Fibroblast of skin of scalp (primary cell): ENCODE data around the gene MAP6. TPM values are rescaled to one million over a fixed set of nuclear protein-coding genes. Genes with fewer than 3 reads are reported as not detected.
"Not testable (repeated sequence)": the region's sequence is repeated elsewhere in the genome, so short reads cannot be mapped to it uniquely, and the experiment has no call there.

ENCODE experiments used
- DNase-seq: peaks from one replicate; pipeline ENCODE4 v3.0.0-alpha.2; 2013
- polyA plus RNA-seq, 2 experiments: library from polyadenylated mRNA; unstranded; fragments of 120-200 nt; gene quantifications; one replicate each; pipeline ENCODE4 v1.2.1, GENCODE V29; 2013; ENCODE audit not compliant: insufficient read length in 2 of 2

MAP6 gene
- 1.8 TPM for polyA plus RNA-seq (2013, experiment 1 of 2; ENCODE audit: insufficient read length)
- polyA plus RNA-seq (2013, experiment 2 of 2; ENCODE audit: insufficient read length), result 2.9 TPM

GRCh38 chr11:75668451-75669297 lies at the start of gene MAP6:
MAP6 (minus strand) TSS chr11:75669038; CDS start chr11:75668369, 669 bp downstream.
- peak; percentile 17 for DNase-seq

DNA sequence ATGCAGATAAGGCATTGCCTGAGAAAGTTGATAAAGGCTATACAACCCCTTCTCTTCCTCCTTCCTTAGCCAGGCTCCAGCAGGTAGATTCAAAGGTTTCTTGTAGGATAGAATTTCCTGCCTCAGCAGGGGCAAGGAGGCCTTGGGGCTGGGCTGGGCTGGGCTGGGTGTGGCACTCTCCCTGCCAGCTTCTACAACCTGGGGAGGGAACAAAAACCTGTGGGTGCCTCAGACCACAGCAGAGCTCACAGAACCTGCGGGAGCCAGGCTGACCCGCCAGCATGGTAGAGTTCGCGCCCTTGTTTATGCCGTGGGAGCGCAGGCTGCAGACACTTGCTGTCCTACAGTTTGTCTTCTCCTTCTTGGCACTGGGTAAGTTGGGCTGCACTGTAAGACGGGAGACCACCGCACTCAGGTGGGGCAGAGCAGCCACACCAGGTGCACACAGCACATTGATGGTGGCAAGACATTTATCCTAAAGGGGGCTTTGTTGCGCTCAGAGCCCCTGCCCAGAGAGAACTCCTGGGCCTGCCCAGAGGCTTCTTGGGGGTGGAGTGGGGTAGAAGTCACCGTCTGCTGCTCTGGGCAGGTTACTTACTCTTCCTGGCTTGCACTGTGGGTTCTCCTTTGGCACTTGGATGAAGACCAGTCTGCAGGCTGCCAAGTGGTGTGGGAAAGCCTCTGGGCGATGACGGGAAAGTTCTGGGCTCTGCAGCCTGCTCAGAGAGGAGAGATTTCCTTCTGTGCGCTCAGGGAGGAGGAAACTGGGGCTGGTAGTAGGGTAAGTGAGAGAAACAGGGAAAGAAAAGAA lies 49.0 kb upstream of the MAP6 start, which contains the start of gene MOGAT2:
Gene MOGAT2 (plus strand): TSS at position 231 of the 811 bp plus-strand sequence. CDS start 51 bp downstream, at position 282.
- no peak for DNase-seq

GRCh38 chr11:75716659-75717058 lies 47.8 kb upstream of the MAP6 start:
- DNase-seq, result no peak

- no peak for DNase-seq
These were observed 46.9 kb upstream of the MAP6 start for GRCh38 chr11:75715688-75716087.

GRCh38 chr11:75714211-75714610 lies 45.4 kb upstream of the MAP6 start:
- no peak for DNase-seq

- peak; percentile 68 for DNase-seq
These were observed 37.5 kb upstream of the MAP6 start for GRCh38 chr11:75706260-75706729.

DNA sequence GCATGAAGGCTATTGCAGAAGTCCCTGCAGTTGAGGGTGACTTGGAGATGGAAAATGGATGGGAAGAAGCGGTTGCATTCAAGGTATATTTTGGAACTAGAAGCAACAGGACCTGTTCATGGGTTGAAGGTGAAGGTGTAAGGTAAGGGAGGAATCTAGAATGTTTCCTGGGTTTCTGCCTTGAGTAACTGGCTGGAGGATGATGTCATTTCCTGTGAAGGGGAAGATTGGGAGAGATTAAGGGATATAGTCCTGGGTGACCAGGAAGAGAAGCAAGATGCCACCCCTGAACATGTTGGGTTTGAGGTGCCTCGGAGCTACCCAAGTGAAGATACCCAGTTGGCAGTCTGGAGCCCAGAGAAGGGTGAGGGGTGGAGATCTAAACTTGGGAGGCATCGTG lies 36.7 kb upstream of the MAP6 start:
- DNase-seq, result no peak

- DNase-seq, result no peak
These were observed 34.9 kb upstream of the MAP6 start for GRCh38 chr11:75703695-75704237.

GRCh38 chr11:75700940-75701339 lies 32.1 kb upstream of the MAP6 start:
- no peak for DNase-seq

DNA sequence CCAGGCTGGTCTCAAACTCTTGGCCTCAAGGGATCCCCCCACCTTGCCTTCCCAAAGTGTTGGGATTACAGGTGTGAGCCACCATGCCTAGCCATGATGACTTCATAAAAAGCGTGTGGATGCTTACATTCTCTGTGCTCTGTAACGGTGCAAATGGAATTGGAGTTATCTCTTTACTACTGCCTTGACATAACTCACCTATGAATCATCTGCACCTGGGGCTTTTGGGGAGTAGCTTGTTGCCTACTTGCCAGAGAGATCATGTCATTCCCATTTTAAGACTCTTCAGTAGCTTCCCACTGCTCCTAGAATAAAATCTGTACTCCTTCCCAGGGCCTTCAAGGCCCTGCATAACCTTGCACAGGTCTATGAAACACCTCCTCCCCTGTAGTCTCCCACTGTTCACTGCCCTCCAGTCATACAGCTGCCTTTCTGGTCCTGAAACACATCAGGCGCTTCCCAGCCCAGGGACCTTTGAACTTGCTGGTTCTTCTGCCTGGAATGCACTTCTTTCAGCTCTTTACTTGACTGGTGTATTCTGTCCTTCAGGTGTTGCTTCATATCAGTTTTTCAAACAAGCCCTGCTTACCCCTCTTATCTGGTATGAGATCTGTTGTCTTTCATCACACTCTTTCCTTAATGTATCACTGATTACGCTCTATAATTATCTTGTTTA lies 29.2 kb upstream of the MAP6 start:
- no peak for DNase-seq

- DNase-seq, result no peak
These were observed 23.0 kb upstream of the MAP6 start for GRCh38 chr11:75691804-75692203.

GRCh38 chr11:75689863-75690609 lies 21.2 kb upstream of the MAP6 start:
- peak; percentile 5 for DNase-seq

GRCh38 chr11:75683856-75684255 lies 15.0 kb upstream of the MAP6 start:
- DNase-seq, result not testable (repeated sequence)

DNA sequence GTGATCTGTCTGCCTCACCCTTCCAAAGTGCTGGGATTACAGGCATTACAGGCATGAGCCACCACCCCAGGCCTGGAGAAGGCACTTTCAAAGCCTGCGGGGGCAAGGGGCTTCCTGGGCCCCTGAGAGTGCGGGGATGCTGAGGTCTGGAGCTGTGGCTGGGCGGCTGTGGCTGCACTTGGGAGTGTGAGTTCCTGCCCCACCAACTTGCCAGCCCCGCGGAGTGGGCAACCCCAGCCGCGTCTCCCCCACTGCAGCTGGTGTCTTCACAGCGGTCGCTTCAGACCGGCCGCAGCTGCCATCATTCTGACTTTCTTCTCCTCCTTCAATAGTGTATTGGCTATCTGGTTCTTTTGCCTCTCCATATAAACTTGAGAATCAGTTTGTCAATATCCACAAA lies 10.7 kb upstream of the MAP6 start:
- no peak for DNase-seq

DNA sequence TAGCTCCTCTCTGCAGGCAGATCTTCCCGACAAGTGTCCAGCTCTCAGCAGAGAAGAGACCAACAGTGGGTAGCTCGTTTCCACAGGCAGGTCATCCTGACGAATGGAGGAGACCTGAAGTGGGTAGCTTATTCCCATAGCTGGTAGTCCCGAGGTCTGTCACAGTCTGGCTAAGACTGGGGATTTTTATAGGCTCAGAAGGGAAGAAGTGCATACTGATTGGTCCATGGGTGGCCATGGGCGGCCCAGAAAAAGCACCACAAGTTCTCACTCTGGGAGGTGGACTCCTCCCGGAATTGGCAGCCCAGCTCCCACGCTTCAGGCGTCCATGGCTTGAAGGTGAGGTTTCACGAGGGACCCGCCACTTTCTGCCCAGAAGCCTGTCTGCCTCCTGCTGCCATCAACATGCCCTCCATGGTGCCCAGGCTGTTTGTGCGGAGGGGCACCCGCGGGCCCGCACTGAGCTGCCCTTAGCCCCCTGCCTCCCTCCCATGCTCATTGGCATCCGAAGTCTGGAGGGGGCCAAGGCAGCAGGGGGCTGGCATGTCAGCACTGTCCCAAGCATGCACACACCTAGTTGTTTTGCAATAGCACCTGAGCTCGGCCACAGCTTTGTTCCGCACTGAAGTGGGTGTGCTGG lies 9.9 kb upstream of the MAP6 start:
- no peak for DNase-seq

GRCh38 chr11:75677909-75678308 lies 9.1 kb upstream of the MAP6 start:
- no peak for DNase-seq

DNA sequence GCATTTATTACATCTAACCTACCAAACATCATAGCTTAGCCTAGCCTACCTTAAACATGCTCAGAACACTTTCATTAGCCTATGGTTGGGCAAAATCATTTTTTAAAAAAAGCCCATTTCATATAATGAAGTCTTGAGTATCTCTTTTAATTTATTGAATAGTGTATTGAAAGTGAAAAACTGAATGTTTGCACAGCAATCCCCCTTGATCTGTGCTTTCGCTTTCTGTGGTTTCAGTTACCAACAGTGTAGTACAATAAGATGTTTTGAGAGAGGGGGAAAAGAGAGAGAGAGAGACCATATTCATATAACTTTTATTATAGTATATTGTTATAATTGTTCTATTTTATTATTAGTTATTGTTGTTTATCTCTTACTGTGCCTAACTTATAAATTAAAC lies 8.4 kb upstream of the MAP6 start:
- DNase-seq, result no peak

GRCh38 chr11:75673977-75674582 lies 5.2 kb upstream of the MAP6 start:
- DNase-seq, result peak; percentile 56

- DNase-seq, result peak; percentile 55
These were observed 897 bp downstream of the MAP6 start for GRCh38 chr11:75667831-75668450.

- DNase-seq, result peak; percentile 7
These were observed 1.5 kb downstream of the MAP6 start for GRCh38 chr11:75667255-75667830.
